GM23338 (cell line): ENCODE data around the gene DNAH6. TPM values are rescaled to one million over a fixed set of nuclear protein-coding genes. Genes with fewer than 3 reads are reported as not detected.
"Not testable (repeated sequence)": the region's sequence is repeated elsewhere in the genome, so short reads cannot be mapped to it uniquely, and the experiment has no call there.

ENCODE experiments used
- ATAC-seq: fragments of 200-7000 bp; cut with Tn5 transposase; 3 replicates; pipeline ENCODE4 v1.9.1; 2020
- DNase-seq: peaks from one replicate; pipeline ENCODE4 v3.0.0-alpha.2; 2015; ENCODE audit warnings: low spot score
- H2AFZ ChIP-seq: fragments of 200-600 bp; sonication (generic); 2 replicates; pipeline ENCODE4 v1.8.0; 2016; ENCODE audit warnings: antibody characterized with exemption, mild to moderate bottlenecking, moderate library complexity
- H3F3A ChIP-seq: fragments of 200-600 bp; sonication (generic); replicated peaks from 2 replicates; pipeline ENCODE4 v1.8.0; 2017; ENCODE audit warnings: antibody characterized with exemption, mixed run types, low read depth
- H3K27ac ChIP-seq: fragments of 200-600 bp; sonication (generic); 2 replicates; pipeline ENCODE4 v1.6.1; 2016; ENCODE audit warnings: low read depth
- H3K27me3 ChIP-seq: fragments of 200-600 bp; sonication (generic); 2 replicates; pipeline ENCODE4 v1.8.0; 2016; ENCODE audit warnings: mild to moderate bottlenecking, mixed run types, moderate library complexity; ENCODE audit not compliant: insufficient read depth
- H3K36me3 ChIP-seq: fragments of 200-600 bp; sonication (generic); 2 replicates; pipeline ENCODE4 v1.8.0; 2016; ENCODE audit warnings: mild to moderate bottlenecking; ENCODE audit not compliant: insufficient read depth
- H3K4me1 ChIP-seq: fragments of 200-600 bp; sonication (generic); 2 replicates; pipeline ENCODE4 v1.8.0; 2016; ENCODE audit warnings: mild to moderate bottlenecking, moderate library complexity; ENCODE audit not compliant: insufficient read depth
- H3K4me2 ChIP-seq: fragments of 200-600 bp; sonication (generic); 2 replicates; pipeline ENCODE4 v1.7.1; 2017; ENCODE audit warnings: mixed run types
- H3K4me3 ChIP-seq: fragments of 200-600 bp; sonication (generic); 2 replicates; pipeline ENCODE4 v1.6.1; 2016; ENCODE audit warnings: mixed run types
- H3K79me2 ChIP-seq: fragments of 200-600 bp; sonication (generic); replicated peaks from 2 replicates; pipeline ENCODE4 v1.8.0; 2017; ENCODE audit warnings: mild to moderate bottlenecking; ENCODE audit not compliant: insufficient read depth
- H3K9me2 ChIP-seq: fragments of 200-600 bp; sonication (generic); 2 replicates; pipeline ENCODE4 v1.8.0; 2017; ENCODE audit not compliant: insufficient read depth
- H4K20me1 ChIP-seq: fragments of 200-600 bp; sonication (generic); replicated peaks from 2 replicates; pipeline ENCODE4 v1.8.0; 2017; ENCODE audit warnings: mild to moderate bottlenecking; ENCODE audit not compliant: insufficient read depth
- H3K27ac Mint-ChIP-seq: 2 replicates; pipeline ENCODE4 v1.8.0; 2020; ENCODE audit warnings: inconsistent platforms, mild to moderate bottlenecking, moderate library complexity, mixed read lengths
- H3K27me3 Mint-ChIP-seq: 3 replicates; pipeline ENCODE4 v1.8.0; 2022; ENCODE audit warnings: low read depth, mild to moderate bottlenecking, moderate library complexity, mixed read lengths, inconsistent platforms; ENCODE audit not compliant: insufficient read depth, poor library complexity
- H3K36me3 Mint-ChIP-seq: 3 replicates; pipeline ENCODE4 v1.8.0; 2021; ENCODE audit warnings: low read depth, mild to moderate bottlenecking, inconsistent platforms, moderate library complexity, mixed read lengths
- H3K4me1 Mint-ChIP-seq: 3 replicates; pipeline ENCODE4 v1.8.0; 2020; ENCODE audit warnings: mild to moderate bottlenecking, inconsistent platforms, mixed read lengths
- H3K4me3 Mint-ChIP-seq: 3 replicates; pipeline ENCODE4 v1.8.0; 2021; ENCODE audit warnings: moderate library complexity, mild to moderate bottlenecking, inconsistent platforms, mixed read lengths
- H3K9me3 Mint-ChIP-seq: 3 replicates; pipeline ENCODE4 v1.8.0; 2020; ENCODE audit warnings: moderate library complexity, mild to moderate bottlenecking, inconsistent platforms, mixed read lengths
- CREB1 ChIP-seq: fragments of 250-450 bp; sonication (Bioruptor Pico); IDR thresholded peaks from 2 replicates; pipeline ENCODE4 v1.5.0; 2020; ENCODE audit warnings: low read depth, mild to moderate bottlenecking, moderate library complexity
- ETS1 ChIP-seq: IDR thresholded peaks from 2 replicates; pipeline ENCODE4 v1.6.1; 2016; ENCODE audit warnings: antibody characterized with exemption
- EZH2 ChIP-seq: fragments of 200-600 bp; sonication (generic); IDR thresholded peaks from one replicate; pipeline ENCODE4 v1.8.0; 2017; ENCODE audit warnings: antibody characterized with exemption, mild to moderate bottlenecking, low read depth; ENCODE audit not compliant: unreplicated experiment
- EZH2phosphoT487 ChIP-seq: fragments of 200-600 bp; sonication (generic); IDR thresholded peaks from one replicate; pipeline ENCODE4 v1.8.1; 2018; ENCODE audit warnings: antibody characterized with exemption; ENCODE audit not compliant: unreplicated experiment
- JUNB ChIP-seq: IDR thresholded peaks from one replicate; pipeline ENCODE4 v1.6.1; 2016; ENCODE audit warnings: antibody characterized with exemption; ENCODE audit not compliant: unreplicated experiment
- NANOG ChIP-seq: IDR thresholded peaks from 2 replicates; pipeline ENCODE4 v1.6.1; 2016; ENCODE audit warnings: antibody characterized with exemption, borderline replicate concordance
- POLR2AphosphoS5 ChIP-seq: IDR thresholded peaks from 2 replicates; pipeline ENCODE4 v1.6.1; 2016; ENCODE audit warnings: antibody characterized with exemption, low read depth
- REST ChIP-seq: IDR thresholded peaks from one replicate; pipeline ENCODE4 v1.6.1; 2018; ENCODE audit warnings: antibody characterized with exemption; ENCODE audit not compliant: unreplicated experiment
- STAT1 ChIP-seq: IDR thresholded peaks from one replicate; pipeline ENCODE4 v1.6.1; 2016; ENCODE audit warnings: antibody characterized with exemption; ENCODE audit not compliant: unreplicated experiment
- ZNF114 ChIP-seq: fragments of 250-450 bp; sonication (Bioruptor Pico); IDR thresholded peaks from 2 replicates; pipeline ENCODE4 v1.5.0; 2020; ENCODE audit warnings: mild to moderate bottlenecking, moderate library complexity
- ZNF462 ChIP-seq: fragments of 250-450 bp; sonication (Bioruptor Pico); IDR thresholded peaks from 2 replicates; pipeline ENCODE4 v1.5.0; 2020; ENCODE audit warnings: mild to moderate bottlenecking, moderate library complexity
- polyA plus RNA-seq: library from polyadenylated mRNA; unstranded; fragments of >200 nt; fragmentation: Nextera tagmentation; extraction: Ambion mirVana; gene quantifications from 2 replicates; pipeline ENCODE4 v1.2.1, GENCODE V29; 2016
- total RNA-seq: library from RNA; depleted of rRNA; stranded (reverse); fragments of >200 nt; shearing (Covaris generic); gene quantifications from 2 replicates; pipeline ENCODE4 v1.2.3, GENCODE V29; 2014

Gene DNAH6
- total and polyA plus RNA-seq, 2 experiments from 2014 or later, result 0.27 to 0.31 TPM

DNA sequence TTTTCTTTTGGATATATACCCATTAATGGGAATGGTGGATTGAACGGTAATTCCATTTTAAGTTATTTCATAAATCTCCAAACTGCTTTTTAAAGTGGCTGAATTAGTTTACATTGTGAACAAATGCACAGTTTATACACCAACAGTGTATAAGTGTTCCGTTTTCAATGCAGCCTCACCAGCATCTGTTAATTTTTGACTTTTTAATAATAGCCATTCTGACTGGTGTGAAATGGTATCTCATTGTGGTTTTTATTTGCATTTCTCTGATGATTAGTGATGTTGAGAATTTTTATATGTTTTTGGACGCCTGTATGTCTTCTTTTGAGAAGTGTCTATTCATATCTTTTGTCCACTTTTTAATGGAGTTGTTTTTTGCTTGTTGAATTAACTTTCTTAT, 257.3 kb downstream of the DNAH6 start:
- not testable (repeated sequence) for H3K27me3 Mint-ChIP-seq, H3K36me3 ChIP-seq, H3K4me3 Mint-ChIP-seq, DNase-seq, H3K4me1 ChIP-seq, H2AFZ ChIP-seq, H3K27ac Mint-ChIP-seq, H3K9me2 ChIP-seq, H3K79me2 ChIP-seq, H4K20me1 ChIP-seq, ATAC-seq, H3K27me3 ChIP-seq, H3K36me3 Mint-ChIP-seq, H3K4me2 ChIP-seq, H3K4me1 Mint-ChIP-seq, H3F3A ChIP-seq, H3K4me3 ChIP-seq, H3K27ac ChIP-seq
- H3K9me3 Mint-ChIP-seq, result peaks cover 23% of the 10 kb centered on the region

DNA sequence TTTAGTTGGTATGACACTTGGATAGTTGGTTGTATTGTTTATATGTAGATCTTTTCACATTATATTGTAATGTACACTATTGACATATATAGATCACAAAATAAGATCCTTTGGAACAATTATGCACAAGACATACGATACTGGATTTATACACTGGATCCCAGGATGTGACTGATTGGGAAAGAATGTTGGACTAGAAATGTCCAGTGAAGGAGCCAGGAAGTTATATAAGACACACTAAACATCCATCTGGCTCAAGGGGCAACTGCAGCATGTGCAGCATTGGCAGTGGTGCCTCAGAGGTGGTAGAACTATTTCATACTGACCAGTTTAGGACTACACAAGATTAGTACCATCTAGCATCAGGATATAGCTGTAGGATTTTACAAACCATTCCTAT, 259.7 kb downstream of the DNAH6 start:
- Histone ChIP-seq H4K20me1 (no peaks in the 10 kb centered on the region), H3F3A (no peaks in the 10 kb centered on the region), H2AFZ (no peak overlapping the region), H3K4me3 (no peak overlapping the region), H3K27ac (no peak overlapping the region), H3K9me2 (peaks cover 3% of the 10 kb centered on the region), H3K27me3 (no peaks in the 10 kb centered on the region), H3K4me2 (no peak overlapping the region), H3K79me2 (no peaks in the 10 kb centered on the region), H3K4me1 (no peaks in the 10 kb centered on the region), H3K36me3 (peaks cover 4% of the 10 kb centered on the region; the same call in 1 of the 2 replicates)
- Mint-ChIP-seq H3K27me3 (no peaks in the 10 kb centered on the region), H3K27ac (no peak overlapping the region), H3K4me1 (no peaks in the 10 kb centered on the region), H3K36me3 (peaks cover 3% of the 10 kb centered on the region; the same call in 2 of the 3 replicates), H3K9me3 (peaks cover 23% of the 10 kb centered on the region), H3K4me3 (no peak overlapping the region)
- no peak for ATAC-seq
- no peak for DNase-seq
- no peak for TF ChIP-seq EZH2phosphoT487
- TF ChIP-seq REST, result no peak
- TF ChIP-seq ZNF462, result no peak
- TF ChIP-seq CREB1, result no peak
- TF ChIP-seq JUNB, result no peak
- TF ChIP-seq NANOG, result no peak
- TF ChIP-seq ETS1, result no peak
- no peak for TF ChIP-seq STAT1
- no peak for TF ChIP-seq POLR2AphosphoS5
- TF ChIP-seq ZNF114 (CRISPR knock-in tag), result no peak
- no peak for TF ChIP-seq EZH2
